GM19397 (cell line): ENCODE results near the gene RAX2.
"Not testable (repeated sequence)": the region's sequence is repeated elsewhere in the genome, so short reads cannot be mapped to it uniquely, and the experiment has no call there.

Experiments used
- ATAC-seq: cut with Tn5 transposase; IDR thresholded peaks from one replicate; pipeline ENCODE4 v1.9.1; 2021; ENCODE audit warnings: mild to moderate bottlenecking, moderate library complexity; ENCODE audit not compliant: unreplicated experiment

The RAX2 gene

DNA sequence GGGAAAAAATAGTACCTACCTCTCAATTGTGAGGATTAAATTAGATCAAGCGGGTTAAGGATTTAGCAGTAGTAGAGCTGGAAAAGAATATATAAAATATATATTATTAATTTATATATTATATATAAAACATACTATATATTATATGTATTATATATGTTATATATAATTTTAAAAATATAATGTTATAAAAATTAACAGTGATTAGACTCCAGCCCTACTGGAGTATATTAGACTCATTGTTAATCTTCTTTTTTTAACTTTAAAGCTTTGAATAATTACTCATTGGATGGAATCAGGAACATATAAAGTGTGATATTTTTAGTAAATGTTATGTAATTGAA is 9.9 kb downstream of the RAX2 start:
- ATAC-seq: no peak

GRCh38 chr19:3761382-3762129 is 10.5 kb downstream of the RAX2 start, which contains the start of gene APBA3:
APBA3 (minus strand) TSS chr19:3761692; CDS start chr19:3760264, 1,428 bp downstream.
- peak; percentile 51 for ATAC-seq

DNA sequence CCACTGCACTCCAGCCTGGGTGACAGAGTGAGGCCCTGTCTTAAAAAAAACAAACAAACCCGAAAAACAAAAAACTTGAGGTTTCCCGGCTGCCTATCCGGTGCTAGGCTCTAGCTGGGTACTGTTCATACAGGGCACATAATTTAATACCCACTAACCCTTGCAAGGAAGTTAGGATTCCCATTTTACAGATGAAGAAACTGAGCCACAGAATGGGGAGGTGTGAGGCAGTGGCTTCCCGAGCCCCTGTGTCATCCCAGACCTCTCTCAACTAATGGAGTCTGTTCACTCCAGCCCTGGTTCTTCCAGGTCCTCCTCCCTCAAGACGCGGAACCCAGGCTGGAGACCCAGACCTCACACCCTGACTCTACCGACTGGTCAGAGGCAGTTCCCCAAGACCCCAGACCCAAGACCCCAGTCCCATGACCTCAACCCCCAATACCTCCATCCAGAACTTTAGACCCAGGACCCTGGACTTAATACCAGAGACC is 11.1 kb downstream of the RAX2 start:
- no peak for ATAC-seq

- no peak for ATAC-seq
Measured at GRCh38 chr19:3759482-3760254, 12.4 kb downstream of the RAX2 start.

DNA sequence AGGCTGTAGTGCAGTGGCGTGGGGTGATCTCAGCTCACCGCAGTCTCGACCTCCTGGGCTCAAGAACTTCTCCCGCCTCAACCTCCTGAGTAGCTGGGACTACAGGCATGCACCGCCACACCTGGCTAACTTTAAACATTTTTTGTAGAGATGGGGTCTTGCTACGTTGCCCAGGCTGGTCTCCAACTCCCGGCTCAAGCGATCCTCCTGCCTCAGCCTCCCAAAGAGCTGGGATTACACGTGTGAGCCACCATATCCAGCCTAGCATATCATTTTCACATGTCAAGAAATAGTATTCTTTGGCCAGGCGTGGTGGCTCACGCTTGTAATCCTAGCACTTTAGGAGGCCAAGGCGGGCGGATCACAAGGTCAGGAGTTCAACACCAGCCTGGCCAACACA is 13.7 kb downstream of the RAX2 start:
- not testable (repeated sequence) for ATAC-seq

DNA sequence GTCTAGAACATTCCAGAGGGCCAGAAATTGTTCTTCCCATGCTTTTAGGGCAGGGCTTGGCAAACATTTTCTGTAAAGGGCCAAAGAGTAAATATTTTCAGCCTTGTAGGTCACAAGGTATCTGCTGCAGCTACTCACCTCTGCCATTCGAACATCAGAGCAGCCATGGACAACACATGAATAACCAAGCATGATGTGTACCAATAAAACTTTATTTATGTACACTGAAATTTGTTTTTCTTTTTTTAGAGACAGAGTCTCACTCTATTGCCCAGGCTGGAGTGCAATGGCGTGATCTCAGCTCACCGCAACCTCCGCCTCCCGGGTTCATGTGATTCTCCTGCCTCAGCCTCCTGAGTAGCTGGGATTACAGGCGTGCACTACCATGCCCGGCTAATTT is 14.3 kb downstream of the RAX2 start:
- ATAC-seq: not testable (repeated sequence)

DNA sequence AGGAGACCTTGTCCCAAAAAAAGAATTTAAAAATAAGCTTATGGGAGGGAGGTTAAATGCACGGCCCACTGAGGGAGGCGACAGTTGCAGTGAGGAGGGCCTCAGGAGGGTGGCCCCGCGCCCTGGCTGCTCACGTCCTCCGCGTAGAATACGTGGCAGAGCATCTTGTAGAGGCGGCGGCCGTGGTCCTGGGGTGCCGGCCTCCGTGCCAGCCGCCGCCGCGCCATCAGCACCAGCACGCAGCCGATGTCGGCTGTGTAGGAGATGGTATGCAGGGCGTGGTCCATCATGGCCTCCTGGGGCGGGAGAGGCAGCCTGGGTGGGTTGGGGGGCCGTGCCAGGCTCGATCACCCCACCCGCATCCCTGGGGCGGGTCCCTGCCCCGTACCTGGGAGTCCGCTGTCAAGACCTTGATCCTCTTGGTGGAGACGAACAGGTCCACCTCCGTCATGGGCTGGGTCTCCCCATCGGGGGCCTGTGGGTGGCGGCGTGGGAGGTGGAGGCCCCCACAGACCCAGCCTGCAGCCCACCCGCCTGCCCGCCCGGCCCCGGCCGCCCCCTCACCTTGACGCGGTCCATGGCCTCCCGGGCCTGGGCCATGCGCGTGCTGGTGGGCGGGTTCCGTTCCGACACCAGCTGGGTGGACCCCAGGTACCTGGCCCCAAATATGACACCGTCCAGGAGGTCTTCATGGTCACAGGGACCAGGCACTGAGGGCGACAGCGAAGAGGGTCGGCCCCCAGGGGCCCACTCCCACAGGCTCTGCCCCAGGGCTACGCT is 18.2 kb downstream of the RAX2 start:
- ATAC-seq: no peak

DNA sequence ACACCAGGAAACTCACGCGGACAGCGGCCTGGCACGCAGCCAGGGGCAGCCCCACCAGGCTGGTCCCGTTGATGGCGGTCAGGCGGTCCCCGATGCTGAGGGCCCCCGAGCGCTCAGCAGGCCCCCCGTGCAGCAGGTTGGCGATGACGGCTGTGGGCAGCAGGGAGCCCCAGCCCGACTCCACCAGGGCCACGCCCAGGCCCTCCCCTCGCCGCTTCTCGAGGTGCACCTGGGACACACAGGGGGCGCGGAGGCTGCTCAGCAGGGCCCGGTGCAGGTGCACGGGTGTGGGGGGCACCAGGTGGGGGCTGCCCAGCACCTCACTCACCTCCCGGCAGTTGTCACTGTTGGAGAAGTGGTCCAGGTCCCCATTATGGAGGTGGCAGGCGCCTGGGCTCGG is 19.5 kb downstream of the RAX2 start:
- ATAC-seq: no peak

DNA sequence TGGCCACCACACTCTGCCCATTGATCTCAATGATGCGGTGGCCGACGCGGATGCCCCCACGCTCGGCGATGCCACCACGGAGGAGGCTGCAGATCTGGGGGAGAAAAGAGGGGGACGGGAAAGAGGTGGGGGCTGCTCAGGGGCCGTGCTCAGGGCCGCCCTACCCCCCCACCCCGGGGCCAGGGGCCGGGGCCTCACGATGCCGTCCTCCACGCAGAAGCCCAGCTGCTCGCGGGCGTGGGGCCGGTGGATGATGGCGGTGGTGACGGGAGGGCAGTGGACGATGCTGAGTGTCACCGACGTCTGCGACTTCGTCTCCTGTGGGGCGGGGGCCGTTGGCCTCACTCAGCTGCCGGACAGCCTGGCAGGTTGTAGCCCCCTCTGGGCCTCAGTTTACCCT is 20.8 kb downstream of the RAX2 start:
- ATAC-seq: no peak

DNA sequence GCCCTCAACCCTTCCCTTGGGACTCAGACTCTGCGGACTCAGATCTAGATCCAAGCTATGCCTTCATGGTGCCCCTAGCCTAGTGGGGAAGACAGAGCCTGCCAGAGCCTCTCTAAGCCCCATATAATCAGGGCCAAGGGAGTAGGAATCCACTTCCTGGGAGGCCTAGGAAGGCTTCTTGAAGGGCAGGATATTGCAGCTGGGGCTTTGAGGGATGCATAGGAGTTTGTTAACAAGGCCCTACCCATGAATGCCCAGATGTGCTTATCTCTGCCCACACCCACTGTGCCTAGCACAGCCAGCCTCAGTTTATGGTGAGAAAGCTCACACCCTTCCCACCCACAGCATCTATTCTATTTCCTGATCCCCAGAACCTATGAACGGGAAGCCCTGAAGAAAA is 21.8 kb downstream of the RAX2 start:
- ATAC-seq: no peak

DNA sequence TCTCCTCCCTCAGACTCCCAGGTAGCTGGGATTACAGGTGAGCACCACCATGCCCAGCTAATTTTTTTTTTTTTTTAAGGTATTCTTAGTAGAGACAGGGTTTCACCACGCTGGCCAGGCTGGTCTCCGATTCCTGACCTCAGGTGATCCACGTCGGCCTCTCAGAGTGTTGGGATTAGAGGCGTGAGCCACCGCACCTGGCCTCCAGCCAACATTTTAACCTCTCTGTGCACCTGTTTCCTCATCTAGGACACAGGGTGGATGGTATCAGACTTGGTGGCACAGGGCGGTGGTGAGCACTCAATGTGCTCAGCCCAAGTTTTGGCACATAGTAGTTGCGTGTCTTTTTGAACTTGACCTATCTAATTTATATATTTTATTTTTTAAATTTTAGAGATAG is 23.1 kb downstream of the RAX2 start:
- no peak for ATAC-seq

DNA sequence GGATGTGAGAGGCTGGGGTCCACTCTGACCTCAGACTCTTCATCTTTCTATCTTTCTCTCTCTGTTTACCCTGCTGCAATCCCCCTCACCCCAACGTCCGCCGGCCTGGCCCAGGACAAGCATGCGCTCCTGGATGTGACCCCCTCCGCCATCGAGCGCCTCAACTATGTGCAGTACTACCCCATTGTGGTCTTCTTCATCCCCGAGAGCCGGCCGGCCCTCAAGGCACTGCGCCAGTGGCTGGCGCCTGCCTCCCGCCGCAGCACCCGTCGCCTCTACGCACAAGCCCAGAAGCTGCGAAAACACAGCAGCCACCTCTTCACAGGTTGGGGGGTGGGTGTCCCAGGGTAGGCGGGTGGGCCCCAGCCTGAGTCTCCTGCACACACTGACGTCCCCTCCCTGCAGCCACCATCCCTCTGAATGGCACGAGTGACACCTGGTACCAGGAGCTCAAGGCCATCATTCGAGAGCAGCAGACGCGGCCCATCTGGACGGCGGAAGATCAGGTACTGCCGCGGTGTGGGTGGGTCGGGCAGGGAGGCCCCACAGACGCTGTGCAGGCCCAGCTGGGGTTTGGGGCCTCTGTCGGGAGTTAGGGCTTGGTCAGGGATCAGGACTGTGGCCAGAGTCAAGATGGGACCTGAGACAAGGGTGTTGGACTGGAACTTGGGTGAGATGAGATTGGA is 25.5 kb downstream of the RAX2 start:
- no peak for ATAC-seq

- ATAC-seq: no peak
Measured at GRCh38 chr19:3745363-3746045, 26.5 kb downstream of the RAX2 start.

GRCh38 chr19:3743486-3743885 is 28.5 kb downstream of the RAX2 start:
- ATAC-seq: no peak

DNA sequence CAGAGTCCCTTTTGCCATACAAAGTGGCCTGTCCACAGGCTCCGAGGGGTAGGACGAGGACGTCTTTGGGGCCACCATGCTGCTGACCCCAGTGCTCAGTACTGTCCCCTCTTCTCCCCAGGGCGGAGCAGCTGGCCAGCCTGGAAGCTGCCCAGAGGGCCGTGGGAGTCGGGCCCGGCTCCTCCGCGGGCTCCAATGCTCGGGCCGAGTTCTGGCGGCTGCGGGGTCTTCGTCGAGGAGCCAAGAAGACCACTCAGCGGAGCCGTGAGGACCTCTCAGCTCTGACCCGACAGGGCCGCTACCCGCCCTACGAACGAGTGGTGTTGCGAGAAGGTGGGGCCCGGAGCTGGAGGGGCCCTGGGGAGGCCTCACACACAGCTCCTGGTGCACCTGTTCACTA is 31.6 kb downstream of the RAX2 start:
- no peak for ATAC-seq

- ATAC-seq: no peak
Measured at GRCh38 chr19:3738477-3739220, 33.4 kb downstream of the RAX2 start.

GRCh38 chr19:3737487-3738205 is 34.4 kb downstream of the RAX2 start:
- no peak for ATAC-seq

- no peak for ATAC-seq
Measured at GRCh38 chr19:3736106-3736724, 35.8 kb downstream of the RAX2 start.

DNA sequence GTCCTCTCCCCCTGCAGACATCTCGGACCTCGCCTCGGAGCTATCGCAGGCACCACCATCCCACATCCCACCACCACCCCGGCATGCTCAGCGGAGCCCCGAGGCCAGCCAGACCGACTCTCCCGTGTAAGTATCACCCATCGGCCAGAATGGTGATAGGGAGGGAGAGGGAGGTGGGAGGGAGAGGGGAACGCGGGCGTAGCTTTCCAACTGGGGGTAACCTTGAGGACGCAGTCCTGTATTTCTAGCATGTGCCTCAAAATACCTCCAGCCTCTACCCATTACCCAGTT is 37.8 kb downstream of the RAX2 start:
- no peak for ATAC-seq
